ENCODE data around the gene APH1B.
A peak's percentile ranks its signal among the peaks of the same experiment; 100 is the strongest.

Gene APH1B

GRCh38 chr15:63350178-63350621 is 72.8 kb downstream of the APH1B start:
- Histone ChIP-seq H3K23ac (ENCODE audit: low read depth, low read length, poor library complexity) (no peak overlapping the region), H3K4me3 (ENCODE audit: low read length in 2 of 2) (no peak overlapping the region), H3K14ac (ENCODE audit: low read length) (no peak overlapping the region), H2BK5ac (ENCODE audit: low read length) (no peak overlapping the region), H3K4ac (ENCODE audit: low read length) (no peak overlapping the region), H3K79me1 (ENCODE audit: low read depth, low read length) (no peaks in the 10 kb centered on the region), H3K27ac (replicated peaks; ENCODE audit: low read length) (no peak overlapping the region), H3K4me2 (ENCODE audit: insufficient read depth, low read length, poor library complexity, severe bottlenecking) (no peak overlapping the region), H2BK15ac (ENCODE audit: low read length) (no peak overlapping the region), H2AFZ (ENCODE audit: low read length) (no peak overlapping the region), H4K8ac (ENCODE audit: low read depth, low read length) (no peak overlapping the region), H3K9me3 (replicated peaks in 1 of 2; ENCODE audit: control insufficient read depth in 2 of 2, insufficient read depth in 1 of 2, low read depth in 1 of 2, low read length in 2 of 2) (no peaks in the 10 kb centered on the region), H3K36me3 (replicated peaks in 1 of 2; ENCODE audit: control insufficient read depth in 2 of 2, insufficient read depth in 2 of 2, low read length in 2 of 2) (no peaks in the 10 kb centered on the region), H2BK12ac (ENCODE audit: low read length) (no peak overlapping the region), H2AK5ac (ENCODE audit: low read depth, low read length) (no peak overlapping the region), H3K9ac (ENCODE audit: low read depth, low read length, poor library complexity) (no peak overlapping the region), H3K27me3 (ENCODE audit: control insufficient read depth in 3 of 3, insufficient read depth in 3 of 3, low read depth in 1 of 3, low read length in 3 of 3) (peaks cover 0 to 8% (median 3%) of the 10 kb centered on the region in 3 experiments), H2BK120ac (ENCODE audit: low read depth, low read length) (no peak overlapping the region), H3K4me1 (ENCODE audit: control insufficient read depth in 2 of 2, insufficient read depth in 1 of 2, low read depth in 1 of 2, low read length in 2 of 2) (peaks cover 5 to 11% of the 10 kb centered on the region in 2 donors), H3K18ac (ENCODE audit: low read length) (no peak overlapping the region), H4K91ac (ENCODE audit: low read depth, low read length, poor library complexity) (no peak overlapping the region)
- no peak for DNase-seq (ENCODE audit: low spot score)
- WGBS, 2 donors (ENCODE audit: extremely low coverage in 2 of 2, insufficient read length in 2 of 2, insufficient replicate concordance in 1 of 2): no CpG with 5 or more reads among the region's 5 CpGs

DNA sequence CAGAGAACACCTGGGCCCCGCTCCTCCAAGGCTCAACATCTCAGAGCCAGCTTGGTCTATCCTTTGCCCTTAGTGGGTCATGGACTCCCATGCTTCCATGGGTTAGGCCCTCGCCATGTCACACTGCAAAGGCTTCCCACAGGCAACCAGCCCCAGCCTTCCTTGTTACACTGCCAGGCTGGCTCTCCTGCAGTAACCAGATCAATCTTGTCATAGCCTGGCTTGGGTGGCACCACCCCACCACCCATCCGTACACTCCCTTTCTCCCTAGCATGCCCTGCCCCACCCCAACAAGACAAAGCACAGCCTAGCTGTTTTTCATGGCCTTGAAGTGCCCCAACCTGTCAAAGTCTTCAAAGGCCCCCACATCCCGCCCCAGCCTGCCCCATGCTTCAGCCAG is 73.8 kb downstream of the APH1B start:
- DNase-seq (ENCODE audit: low spot score): no peak
- Histone ChIP-seq H2AFZ (ENCODE audit: low read length) (no peak overlapping the region), H3K9ac (ENCODE audit: low read depth, low read length, poor library complexity) (no peak overlapping the region), H3K4me3 (ENCODE audit: low read length in 2 of 2) (no peak overlapping the region), H2BK5ac (ENCODE audit: low read length) (no peak overlapping the region), H3K4ac (ENCODE audit: low read length) (peak overlapping the region; percentile 24), H3K27ac (replicated peaks; ENCODE audit: low read length) (no peak overlapping the region), H4K91ac (ENCODE audit: low read depth, low read length, poor library complexity) (peak overlapping the region; percentile 27), H2AK5ac (ENCODE audit: low read depth, low read length) (peak overlapping the region; percentile 85), H3K36me3 (replicated peaks in 1 of 2; ENCODE audit: control insufficient read depth in 2 of 2, insufficient read depth in 2 of 2, low read length in 2 of 2) (no peaks in the 10 kb centered on the region), H3K4me2 (ENCODE audit: insufficient read depth, low read length, poor library complexity, severe bottlenecking) (no peak overlapping the region), H3K79me1 (ENCODE audit: low read depth, low read length) (no peaks in the 10 kb centered on the region), H3K27me3 (ENCODE audit: control insufficient read depth in 3 of 3, insufficient read depth in 3 of 3, low read depth in 1 of 3, low read length in 3 of 3) (peaks cover 0 to 8% (median 3%) of the 10 kb centered on the region in 3 experiments), H3K23ac (ENCODE audit: low read depth, low read length, poor library complexity) (no peak overlapping the region), H3K4me1 (ENCODE audit: control insufficient read depth in 2 of 2, insufficient read depth in 1 of 2, low read depth in 1 of 2, low read length in 2 of 2) (peaks cover 9 to 12% of the 10 kb centered on the region in 2 donors), H2BK120ac (ENCODE audit: low read depth, low read length) (no peak overlapping the region), H3K9me3 (replicated peaks in 1 of 2; ENCODE audit: control insufficient read depth in 2 of 2, insufficient read depth in 1 of 2, low read depth in 1 of 2, low read length in 2 of 2) (no peaks in the 10 kb centered on the region), H3K18ac (ENCODE audit: low read length) (peak overlapping the region; percentile 9), H3K14ac (ENCODE audit: low read length) (no peak overlapping the region), H2BK15ac (ENCODE audit: low read length) (no peak overlapping the region), H4K8ac (ENCODE audit: low read depth, low read length) (no peak overlapping the region), H2BK12ac (ENCODE audit: low read length) (no peak overlapping the region)
- no CpG with 5 or more reads among the region's 4 CpGs for WGBS, 2 donors (ENCODE audit: extremely low coverage in 2 of 2, insufficient read length in 2 of 2, insufficient replicate concordance in 1 of 2)

- Histone ChIP-seq H2BK12ac (ENCODE audit: low read length) (no peak overlapping the region), H3K4me3 (ENCODE audit: low read length in 2 of 2) (no peak overlapping the region), H2BK15ac (ENCODE audit: low read length) (no peak overlapping the region), H3K36me3 (replicated peaks in 1 of 2; ENCODE audit: control insufficient read depth in 2 of 2, insufficient read depth in 2 of 2, low read length in 2 of 2) (no peaks in the 10 kb centered on the region), H3K27me3 (ENCODE audit: control insufficient read depth in 3 of 3, insufficient read depth in 3 of 3, low read depth in 1 of 3, low read length in 3 of 3) (peaks cover 0 to 8% (median 3%) of the 10 kb centered on the region in 3 experiments), H3K79me1 (ENCODE audit: low read depth, low read length) (no peaks in the 10 kb centered on the region), H2AK5ac (ENCODE audit: low read depth, low read length) (no peak overlapping the region), H4K91ac (ENCODE audit: low read depth, low read length, poor library complexity) (no peak overlapping the region), H3K4me1 (ENCODE audit: control insufficient read depth in 2 of 2, insufficient read depth in 1 of 2, low read depth in 1 of 2, low read length in 2 of 2) (peaks cover 5 to 9% of the 10 kb centered on the region in 2 donors), H3K14ac (ENCODE audit: low read length) (no peak overlapping the region), H2BK5ac (ENCODE audit: low read length) (no peak overlapping the region), H4K8ac (ENCODE audit: low read depth, low read length) (no peak overlapping the region), H2AFZ (ENCODE audit: low read length) (no peak overlapping the region), H3K18ac (ENCODE audit: low read length) (no peak overlapping the region), H3K9ac (ENCODE audit: low read depth, low read length, poor library complexity) (no peak overlapping the region), H3K23ac (ENCODE audit: low read depth, low read length, poor library complexity) (no peak overlapping the region), H3K27ac (replicated peaks; ENCODE audit: low read length) (no peak overlapping the region), H2BK120ac (ENCODE audit: low read depth, low read length) (no peak overlapping the region), H3K9me3 (replicated peaks in 1 of 2; ENCODE audit: control insufficient read depth in 2 of 2, insufficient read depth in 1 of 2, low read depth in 1 of 2, low read length in 2 of 2) (no peaks in the 10 kb centered on the region), H3K4me2 (ENCODE audit: insufficient read depth, low read length, poor library complexity, severe bottlenecking) (no peak overlapping the region), H3K4ac (ENCODE audit: low read length) (no peak overlapping the region)
- no CpG with 5 or more reads among the region's 4 CpGs for WGBS, 2 donors (ENCODE audit: extremely low coverage in 2 of 2, insufficient read length in 2 of 2, insufficient replicate concordance in 1 of 2)
- DNase-seq (ENCODE audit: low spot score): no peak
These were observed 75.4 kb downstream of the APH1B start for GRCh38 chr15:63352808-63353207.

DNA sequence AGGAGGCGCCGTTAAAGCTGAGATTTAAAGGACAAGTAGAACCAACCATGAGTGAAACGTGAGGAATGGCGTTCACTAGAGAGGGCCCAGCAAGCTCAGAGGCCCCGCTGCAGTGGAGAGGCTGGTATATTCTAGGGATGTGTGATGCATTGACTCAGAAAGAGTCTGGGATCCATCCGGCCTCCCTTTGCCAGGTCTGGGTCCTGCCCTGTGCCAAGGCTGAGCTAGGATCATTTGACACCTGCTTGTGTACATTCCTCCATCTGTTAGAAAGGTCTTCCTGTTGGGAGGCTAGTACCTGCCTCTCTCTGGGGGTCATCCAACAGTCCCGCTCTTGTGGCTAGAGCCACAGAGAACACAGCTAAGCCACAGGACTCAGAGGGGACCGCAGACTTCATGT is 75.9 kb downstream of the APH1B start:
- no peaks in the 10 kb centered on the region for H3K9me3 ChIP-seq (replicated peaks in 1 of 2; ENCODE audit: control insufficient read depth in 2 of 2, insufficient read depth in 1 of 2, low read depth in 1 of 2, low read length in 2 of 2)
- H2BK120ac ChIP-seq (ENCODE audit: low read depth, low read length): no peak overlapping the region
- peaks cover 5 to 9% of the 10 kb centered on the region in 2 donors for H3K4me1 ChIP-seq (ENCODE audit: control insufficient read depth in 2 of 2, insufficient read depth in 1 of 2, low read depth in 1 of 2, low read length in 2 of 2)
- H3K14ac ChIP-seq (ENCODE audit: low read length): peak overlapping the region; percentile 92
- H3K4me3 ChIP-seq (ENCODE audit: low read length in 2 of 2): no peak overlapping the region
- H3K4me2 ChIP-seq (ENCODE audit: insufficient read depth, low read length, poor library complexity, severe bottlenecking): no peak overlapping the region
- no peak overlapping the region for H3K18ac ChIP-seq (ENCODE audit: low read length)
- no peak overlapping the region for H2AK5ac ChIP-seq (ENCODE audit: low read depth, low read length)
- H3K23ac ChIP-seq (ENCODE audit: low read depth, low read length, poor library complexity): no peak overlapping the region
- no peak overlapping the region for H4K91ac ChIP-seq (ENCODE audit: low read depth, low read length, poor library complexity)
- H2BK12ac ChIP-seq (ENCODE audit: low read length): no peak overlapping the region
- H3K4ac ChIP-seq (ENCODE audit: low read length): no peak overlapping the region
- no CpG with 5 or more reads among the region's 8 CpGs for WGBS, 2 donors (ENCODE audit: extremely low coverage in 2 of 2, insufficient read length in 2 of 2, insufficient replicate concordance in 1 of 2)
- no peak overlapping the region for H3K9ac ChIP-seq (ENCODE audit: low read depth, low read length, poor library complexity)
- H2AFZ ChIP-seq (ENCODE audit: low read length): no peak overlapping the region
- H3K27me3 ChIP-seq (ENCODE audit: control insufficient read depth in 3 of 3, insufficient read depth in 3 of 3, low read depth in 1 of 3, low read length in 3 of 3): peaks cover 0 to 9% (median 3%) of the 10 kb centered on the region in 3 experiments
- H2BK5ac ChIP-seq (ENCODE audit: low read length): no peak overlapping the region
- no peak overlapping the region for H3K27ac ChIP-seq (replicated peaks; ENCODE audit: low read length)
- no peak overlapping the region for H2BK15ac ChIP-seq (ENCODE audit: low read length)
- H4K8ac ChIP-seq (ENCODE audit: low read depth, low read length): no peak overlapping the region
- no peaks in the 10 kb centered on the region for H3K36me3 ChIP-seq (replicated peaks in 1 of 2; ENCODE audit: control insufficient read depth in 2 of 2, insufficient read depth in 2 of 2, low read length in 2 of 2)
- H3K79me1 ChIP-seq (ENCODE audit: low read depth, low read length): no peaks in the 10 kb centered on the region
- DNase-seq (ENCODE audit: low spot score): no peak
